Hepatocyte (in vitro differentiated cells): ENCODE measurements around the gene CTNNA1. TPM values are rescaled to one million over a fixed set of nuclear protein-coding genes. Genes with fewer than 3 reads are reported as not detected.

Experiments used
- DNase-seq: peaks from one replicate; pipeline ENCODE4 v3.0.0-alpha.2; 2016; ENCODE audit warnings: low spot score
- H2AFZ ChIP-seq: fragments of 200-600 bp; sonication (generic); 2 replicates; pipeline ENCODE4 v1.6.0; 2016; ENCODE audit warnings: antibody characterized with exemption, mild to moderate bottlenecking
- H3K27ac ChIP-seq: fragments of 200-600 bp; sonication (generic); 2 replicates; pipeline ENCODE4 v1.5.1; 2016; ENCODE audit warnings: mild to moderate bottlenecking
- H3K27me3 ChIP-seq: fragments of 200-600 bp; sonication (generic); 2 replicates; pipeline ENCODE4 v1.6.1; 2016
- H3K36me3 ChIP-seq: fragments of 200-600 bp; sonication (generic); replicated peaks from 2 replicates; pipeline ENCODE4 v1.5.1; 2016; ENCODE audit warnings: low read depth; ENCODE audit not compliant: insufficient read depth
- H3K4me1 ChIP-seq: fragments of 200-600 bp; sonication (generic); 2 replicates; pipeline ENCODE4 v1.5.1; 2016; ENCODE audit warnings: mild to moderate bottlenecking, moderate library complexity; ENCODE audit not compliant: insufficient read depth
- H3K4me2 ChIP-seq: fragments of 200-600 bp; sonication (generic); 2 replicates; pipeline ENCODE4 v1.6.0; 2016
- H3K4me3 ChIP-seq: fragments of 200-600 bp; sonication (generic); 2 replicates; pipeline ENCODE4 v1.5.1; 2016; ENCODE audit warnings: mild to moderate bottlenecking
- H3K79me2 ChIP-seq: fragments of 200-600 bp; sonication (generic); 2 replicates; pipeline ENCODE4 v1.6.0; 2017; ENCODE audit warnings: mild to moderate bottlenecking
- H3K9me2 ChIP-seq: fragments of 200-600 bp; sonication (generic); replicated peaks from 2 replicates; pipeline ENCODE4 v1.6.0; 2017; ENCODE audit warnings: mild to moderate bottlenecking; ENCODE audit not compliant: insufficient read depth
- H3K9me3 ChIP-seq: fragments of 200-600 bp; sonication (generic); 2 replicates; pipeline ENCODE4 v1.5.1; 2016; ENCODE audit warnings: low read depth, mild to moderate bottlenecking
- H4K20me1 ChIP-seq: fragments of 200-600 bp; sonication (generic); 2 replicates; pipeline ENCODE4 v1.6.0; 2016; ENCODE audit warnings: mild to moderate bottlenecking; ENCODE audit not compliant: insufficient read depth, poor library complexity, severe bottlenecking
- EZH2 ChIP-seq: fragments of 200-600 bp; sonication (generic); IDR thresholded peaks from 2 replicates; pipeline ENCODE4 v1.6.1; 2016; ENCODE audit warnings: antibody characterized with exemption, mild to moderate bottlenecking, borderline replicate concordance
- EZH2phosphoT487 ChIP-seq: fragments of 200-600 bp; sonication (generic); IDR thresholded peaks from one replicate; pipeline ENCODE4 v1.6.1; 2018; ENCODE audit warnings: antibody characterized with exemption, mild to moderate bottlenecking, low read depth, moderate library complexity; ENCODE audit not compliant: unreplicated experiment, severe bottlenecking
- WGBS: methylation state at CpG from one replicate; pipeline ENCODE4 v1.1.6; 2016; ENCODE audit warnings: low lambda C conversion rate; ENCODE audit errors: missing lambda C conversion rate; 5-methylcytosine and 5-hydroxymethylcytosine counted together
- polyA plus RNA-seq: library from polyadenylated mRNA; unstranded; fragments of >200 nt; fragmentation: Nextera tagmentation; extraction: Ambion mirVana; gene quantifications from 2 replicates; pipeline ENCODE4 v1.2.1, GENCODE V29; 2016
- total RNA-seq: library from RNA; depleted of rRNA; stranded (reverse); fragments of >200 nt; gene quantifications from 2 replicates; pipeline ENCODE4 v1.2.3, GENCODE V29; 2014
- TF ChIP-seq, protein P1 (sequence below): fragments of 200-600 bp; sonication (generic); IDR thresholded peaks from 2 replicates; pipeline ENCODE4 v1.5.1; 2016; ENCODE audit warnings: antibody characterized with exemption, mild to moderate bottlenecking; ENCODE audit not compliant: poor library complexity

The CTNNA1 gene
- total and polyA plus RNA-seq, 2 experiments from 2014 or later = 152 to 349 TPM

GRCh38 chr5:138873466-138874221 lies 120.4 kb downstream of the CTNNA1 start:
- Histone ChIP-seq H4K20me1 (peaks cover 95% of the 10 kb centered on the region), H3K9me2 (no peaks in the 10 kb centered on the region), H2AFZ (no peak overlapping the region), H3K27ac (no peak overlapping the region), H3K27me3 (no peaks in the 10 kb centered on the region), H3K4me1 (peaks cover 26% of the 10 kb centered on the region), H3K4me2 (no peak overlapping the region), H3K36me3 (no peaks in the 10 kb centered on the region), H3K79me2 (peaks cover 98% of the 10 kb centered on the region), H3K9me3 (no peaks in the 10 kb centered on the region), H3K4me3 (no peak overlapping the region)
- TF ChIP-seq EZH2phosphoT487 = no peak
- TF ChIP-seq, protein P1, sequence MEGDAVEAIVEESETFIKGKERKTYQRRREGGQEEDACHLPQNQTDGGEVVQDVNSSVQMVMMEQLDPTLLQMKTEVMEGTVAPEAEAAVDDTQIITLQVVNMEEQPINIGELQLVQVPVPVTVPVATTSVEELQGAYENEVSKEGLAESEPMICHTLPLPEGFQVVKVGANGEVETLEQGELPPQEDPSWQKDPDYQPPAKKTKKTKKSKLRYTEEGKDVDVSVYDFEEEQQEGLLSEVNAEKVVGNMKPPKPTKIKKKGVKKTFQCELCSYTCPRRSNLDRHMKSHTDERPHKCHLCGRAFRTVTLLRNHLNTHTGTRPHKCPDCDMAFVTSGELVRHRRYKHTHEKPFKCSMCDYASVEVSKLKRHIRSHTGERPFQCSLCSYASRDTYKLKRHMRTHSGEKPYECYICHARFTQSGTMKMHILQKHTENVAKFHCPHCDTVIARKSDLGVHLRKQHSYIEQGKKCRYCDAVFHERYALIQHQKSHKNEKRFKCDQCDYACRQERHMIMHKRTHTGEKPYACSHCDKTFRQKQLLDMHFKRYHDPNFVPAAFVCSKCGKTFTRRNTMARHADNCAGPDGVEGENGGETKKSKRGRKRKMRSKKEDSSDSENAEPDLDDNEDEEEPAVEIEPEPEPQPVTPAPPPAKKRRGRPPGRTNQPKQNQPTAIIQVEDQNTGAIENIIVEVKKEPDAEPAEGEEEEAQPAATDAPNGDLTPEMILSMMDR = no peak
- no peak for TF ChIP-seq EZH2
- 91% methylated on average over 17 of the region's 17 CpGs for WGBS
- no peak for DNase-seq

- no peak overlapping the region for H3K4me3 ChIP-seq
- no peak overlapping the region for H2AFZ ChIP-seq
- H3K79me2 ChIP-seq = peaks cover 98% of the 10 kb centered on the region
- peaks cover 94% of the 10 kb centered on the region for H4K20me1 ChIP-seq
- no peak for DNase-seq
- H3K9me3 ChIP-seq = no peaks in the 10 kb centered on the region
- no peak overlapping the region for H3K27ac ChIP-seq
- no peaks in the 10 kb centered on the region for H3K36me3 ChIP-seq
- peak overlapping the region; percentile 57 for H3K4me2 ChIP-seq
- H3K9me2 ChIP-seq = no peaks in the 10 kb centered on the region
- peaks cover 20% of the 10 kb centered on the region for H3K4me1 ChIP-seq
- TF ChIP-seq, protein P1 = no peak
- TF ChIP-seq EZH2phosphoT487 = no peak
- no peak for TF ChIP-seq EZH2
- 83% methylated on average over 6 of the region's 6 CpGs for WGBS
- H3K27me3 ChIP-seq = no peaks in the 10 kb centered on the region
These were observed 121.0 kb downstream of the CTNNA1 start for GRCh38 chr5:138874241-138874640.

GRCh38 chr5:138874771-138875551 lies 121.7 kb downstream of the CTNNA1 start, which contains the start of gene LRRTM2:
Gene LRRTM2, minus strand, starts transcription at chr5:138875335. Its CDS starts 424 bp downstream, at chr5:138874911.
- no peaks in the 10 kb centered on the region for H3K27me3 ChIP-seq
- peak within 1 kb of the TSS; percentile 57 for H3K4me2 ChIP-seq
- TF ChIP-seq EZH2 = no peak
- TF ChIP-seq EZH2phosphoT487 = no peak
- TF ChIP-seq, protein P1 = no peak
- H3K9me2 ChIP-seq = no peaks in the 10 kb centered on the region
- peaks cover 12% of the 10 kb centered on the region for H3K4me1 ChIP-seq
- peaks cover 94% of the 10 kb centered on the region for H4K20me1 ChIP-seq
- peak within 1 kb of the TSS; percentile 66 for H3K27ac ChIP-seq
- WGBS = 78% methylated on average over 18 of the region's 18 CpGs
- DNase-seq = peak; percentile 43
- H2AFZ ChIP-seq = no peak within 1 kb of the TSS
- no peaks in the 10 kb centered on the region for H3K9me3 ChIP-seq
- no peaks in the 10 kb centered on the region for H3K36me3 ChIP-seq
- H3K4me3 ChIP-seq = no peak within 1 kb of the TSS
- H3K79me2 ChIP-seq = peaks cover 98% of the 10 kb centered on the region
